ENCODE data around the gene DEGS2. TPM values are rescaled to one million over a fixed set of nuclear protein-coding genes. Genes with fewer than 3 reads are reported as not detected.
A peak's percentile ranks its signal among the peaks of the same experiment; 100 is the strongest.

DEGS2 gene
- total RNA-seq, 1 experiment from 2014 or later, result not detected

GRCh38 chr14:100108042-100108825, 51.2 kb downstream of the DEGS2 start:
- intact Hi-C loops (cut with micrococcal nuclease; ENCODE audit: unreplicated experiment), result loop anchor here (1.0 kb wide), 1 partner anchor 126 kb away; no protein-coding TSS in a partner anchor
- ChIA-PET CTCF (interaction anchor here (0.6 to 2.5 kb wide), 4 partner anchors 29 to 144 kb away, joined by 3 to 9 read pairs (median 6); no protein-coding TSS in a partner anchor), POLR2A (ENCODE audit: low non-redundant PET) (no interaction called here)
- BruUV-seq (replicated peaks), result no TSS peak
- no peaks in the 10 kb centered on the region for H3K9me3 ChIP-seq (ENCODE audit: low read depth, low read length, poor library complexity, severe bottlenecking)
- no peaks in the 10 kb centered on the region for H3K27me3 ChIP-seq (replicated peaks; ENCODE audit: insufficient read depth, low read depth, low read length, poor library complexity)
- DNase-seq (ENCODE audit: low spot score), result peak; percentile 77
- no peaks in the 10 kb centered on the region for H3K36me3 ChIP-seq (ENCODE audit: insufficient read depth, low read length, poor library complexity, severe bottlenecking)
- H3K4me1 ChIP-seq (ENCODE audit: insufficient read depth, low read length, poor library complexity, severe bottlenecking), result peaks cover 13% of the 10 kb centered on the region
- no peak overlapping the region for H3K4me3 ChIP-seq (ENCODE audit: low read depth, low read length, poor library complexity, severe bottlenecking)
- peak; percentile 87 for TF ChIP-seq CTCF (conservative IDR thresholded peaks at IDR 0.05; ENCODE audit: low read depth, low read length)
- TF ChIP-seq EZH2 (IDR thresholded peaks at IDR 0.05; ENCODE audit: borderline replicate concordance, low read depth, low read length, poor library complexity, severe bottlenecking), result no peak
- no peak overlapping the region for H3K27ac ChIP-seq (ENCODE audit: low read depth, low read length, poor library complexity, severe bottlenecking)

DNA sequence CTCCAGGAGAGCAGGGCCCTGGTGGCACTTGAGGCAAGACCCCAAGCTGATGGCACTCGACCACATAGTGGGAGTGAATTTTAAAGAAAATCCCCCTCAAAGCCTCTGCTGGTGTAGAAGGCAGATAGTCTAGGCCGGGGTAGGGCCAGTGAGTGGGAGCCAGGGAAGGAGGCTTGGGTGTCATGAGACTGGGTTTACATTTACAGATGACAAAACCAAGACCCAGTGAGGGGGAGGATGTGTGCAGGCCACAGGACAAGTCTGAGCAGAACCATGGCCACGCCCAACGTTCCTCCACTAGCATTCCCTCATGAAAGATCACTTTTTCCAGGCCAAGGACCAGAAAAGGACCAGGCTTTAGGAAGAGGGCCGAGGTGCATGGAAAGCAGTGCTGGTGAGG, 52.2 kb downstream of the DEGS2 start:
- no peak overlapping the region for H3K4me3 ChIP-seq (ENCODE audit: low read depth, low read length, poor library complexity, severe bottlenecking)
- TF ChIP-seq EZH2 (IDR thresholded peaks at IDR 0.05; ENCODE audit: borderline replicate concordance, low read depth, low read length, poor library complexity, severe bottlenecking) (no peak), CTCF (conservative IDR thresholded peaks at IDR 0.05; ENCODE audit: low read depth, low read length) (no peak)
- intact Hi-C loops (cut with micrococcal nuclease; ENCODE audit: unreplicated experiment), result no loop called here
- H3K4me1 ChIP-seq (ENCODE audit: insufficient read depth, low read length, poor library complexity, severe bottlenecking), result peaks cover 13% of the 10 kb centered on the region
- DNase-seq (ENCODE audit: low spot score), result no peak
- no peak overlapping the region for H3K27ac ChIP-seq (ENCODE audit: low read depth, low read length, poor library complexity, severe bottlenecking)
- no peaks in the 10 kb centered on the region for H3K36me3 ChIP-seq (ENCODE audit: insufficient read depth, low read length, poor library complexity, severe bottlenecking)
- H3K27me3 ChIP-seq (replicated peaks; ENCODE audit: insufficient read depth, low read depth, low read length, poor library complexity), result no peaks in the 10 kb centered on the region
- no peaks in the 10 kb centered on the region for H3K9me3 ChIP-seq (ENCODE audit: low read depth, low read length, poor library complexity, severe bottlenecking)
- no TSS peak for BruUV-seq (replicated peaks)
- ChIA-PET CTCF (interaction anchor here (1.0 to 2.5 kb wide), 2 partner anchors 28 to 124 kb away, joined by 8 to 9 read pairs; no protein-coding TSS in a partner anchor), POLR2A (ENCODE audit: low non-redundant PET) (no interaction called here)

- DNase-seq (ENCODE audit: low spot score), result no peak
- no peak for TF ChIP-seq EZH2 (IDR thresholded peaks at IDR 0.05; ENCODE audit: borderline replicate concordance, low read depth, low read length, poor library complexity, severe bottlenecking)
- no peak for TF ChIP-seq CTCF (conservative IDR thresholded peaks at IDR 0.05; ENCODE audit: low read depth, low read length)
- ChIA-PET CTCF (interaction anchor here (0.8 kb wide), 1 partner anchor 27 kb away, joined by 3 read pairs; no protein-coding TSS in a partner anchor), POLR2A (ENCODE audit: low non-redundant PET) (no interaction called here)
- no peaks in the 10 kb centered on the region for H3K27me3 ChIP-seq (replicated peaks; ENCODE audit: insufficient read depth, low read depth, low read length, poor library complexity)
- intact Hi-C loops (cut with micrococcal nuclease; ENCODE audit: unreplicated experiment), result no loop called here
- no TSS peak for BruUV-seq (replicated peaks)
- peaks cover 13% of the 10 kb centered on the region for H3K4me1 ChIP-seq (ENCODE audit: insufficient read depth, low read length, poor library complexity, severe bottlenecking)
- H3K27ac ChIP-seq (ENCODE audit: low read depth, low read length, poor library complexity, severe bottlenecking), result no peak overlapping the region
- no peaks in the 10 kb centered on the region for H3K9me3 ChIP-seq (ENCODE audit: low read depth, low read length, poor library complexity, severe bottlenecking)
- H3K36me3 ChIP-seq (ENCODE audit: insufficient read depth, low read length, poor library complexity, severe bottlenecking), result no peaks in the 10 kb centered on the region
- H3K4me3 ChIP-seq (ENCODE audit: low read depth, low read length, poor library complexity, severe bottlenecking), result no peak overlapping the region
These were observed 53.0 kb downstream of the DEGS2 start for GRCh38 chr14:100106250-100107112.

All from A673 (cell line).